ENCODE data around the gene ATF2. TPM values are rescaled to one million over a fixed set of nuclear protein-coding genes. Genes with fewer than 3 reads are reported as not detected.

The ATF2 gene
- total and polyA plus RNA-seq, 2 of the 8 experiments (the other 6 are each of a cell fraction or from before 2014, with no cell fraction given) = 31.2 to 46.5 TPM

GRCh38 chr2:175034716-175035115, 133.3 kb downstream of the ATF2 start (continued):
- TF ChIP-seq CEBPB (IDR thresholded peaks at IDR 0.05; ENCODE audit: low read depth, low read length) = no peak
- TF ChIP-seq POU5F1 (IDR thresholded peaks at IDR 0.05; ENCODE audit: low read depth, low read length) = no peak
